ENCODE measurements around the gene ERMN. TPM values are rescaled to one million over a fixed set of nuclear protein-coding genes. Genes with fewer than 3 reads are reported as not detected.

ERMN gene
- total RNA-seq, 1 experiment from 2014 or later, result not detected

- H3K4me3 ChIP-seq (ENCODE audit: low read depth in 2 of 2, low read length in 2 of 2), result no peak overlapping the region
- no TSS peak for BruUV-seq (replicated peaks)
- no peaks in the 10 kb centered on the region for H3K27me3 ChIP-seq (ENCODE audit: control insufficient read depth, insufficient read depth, low read length)
- ChIA-PET CTCF (no interaction called here), POLR2A (no interaction called here)
- H3K27ac ChIP-seq (ENCODE audit: low read length), result no peak overlapping the region
- TF ChIP-seq SIN3A (IDR thresholded peaks at IDR 0.05; ENCODE audit: borderline replicate concordance, insufficient read depth, low read depth, low read length) (no peak), CTCF (IDR thresholded peaks at IDR 0.05) (no peak), REST (IDR thresholded peaks at IDR 0.05; ENCODE audit: insufficient read depth in 1 of 2, low read depth in 2 of 2, low read length in 1 of 2) (no peak), TCF7L2 (IDR thresholded peaks at IDR 0.05; ENCODE audit: low read depth, low read length) (no peak), POLR2AphosphoS5 (IDR thresholded peaks at IDR 0.05; ENCODE audit: low read depth, low read length) (no peak)
- no peak for DNase-seq (ENCODE audit: low read depth, low spot score)
- H3K36me3 ChIP-seq (ENCODE audit: control insufficient read depth, insufficient read depth, low read length), result no peaks in the 10 kb centered on the region
- in situ Hi-C loops (cut with HindIII; ENCODE audit: low pct_unique_long_range_greater_than_20kb, low sequenced_read_pairs) (no loop called here), intact Hi-C loops (cut with micrococcal nuclease; ENCODE audit: unreplicated experiment) (no loop called here)
- H3K4me1 ChIP-seq (ENCODE audit: control insufficient read depth, insufficient read depth, low read length), result no peaks in the 10 kb centered on the region
- no peaks in the 10 kb centered on the region for H3K9me3 ChIP-seq (ENCODE audit: control insufficient read depth, insufficient read depth, low read depth, low read length)
- ATAC-seq, result no peak
Observed at GRCh38 chr2:157324331-157324843, 1.2 kb downstream of the ERMN start.

GRCh38 chr2:157322432-157322831 is 3.2 kb downstream of the ERMN start:
- DNase-seq (ENCODE audit: low read depth, low spot score) (no peak), ATAC-seq (no peak)
- intact Hi-C loops (cut with micrococcal nuclease; ENCODE audit: unreplicated experiment) (no loop called here), in situ Hi-C loops (cut with HindIII; ENCODE audit: low pct_unique_long_range_greater_than_20kb, low sequenced_read_pairs) (no loop called here)
- TF ChIP-seq REST (IDR thresholded peaks at IDR 0.05; ENCODE audit: insufficient read depth in 1 of 2, low read depth in 2 of 2, low read length in 1 of 2) (no peak), CTCF (IDR thresholded peaks at IDR 0.05) (no peak), SIN3A (IDR thresholded peaks at IDR 0.05; ENCODE audit: borderline replicate concordance, insufficient read depth, low read depth, low read length) (no peak)
- Histone ChIP-seq H3K36me3 (ENCODE audit: control insufficient read depth, insufficient read depth, low read length) (no peaks in the 10 kb centered on the region), H3K27ac (ENCODE audit: low read length) (no peak overlapping the region), H3K9me3 (ENCODE audit: control insufficient read depth, insufficient read depth, low read depth, low read length) (no peaks in the 10 kb centered on the region), H3K4me3 (ENCODE audit: low read depth in 2 of 2, low read length in 2 of 2) (no peak overlapping the region), H3K27me3 (ENCODE audit: control insufficient read depth, insufficient read depth, low read length) (no peaks in the 10 kb centered on the region), H3K4me1 (ENCODE audit: control insufficient read depth, insufficient read depth, low read length) (no peaks in the 10 kb centered on the region)
- no TSS peak for BruUV-seq (replicated peaks)
- POLR2A ChIA-PET, result no interaction called here
- CTCF ChIA-PET, result no interaction called here
